CMK (cell line): ENCODE data around the gene PAXX.

Experiments used
- DNase-seq: peaks from one replicate; pipeline ENCODE4 v3.0.0-alpha.2; 2010; ENCODE audit warnings: low read depth

Gene PAXX

GRCh38 chr9:136965771-136966484 is 26.3 kb upstream of the PAXX start:
- no peak for DNase-seq

DNA sequence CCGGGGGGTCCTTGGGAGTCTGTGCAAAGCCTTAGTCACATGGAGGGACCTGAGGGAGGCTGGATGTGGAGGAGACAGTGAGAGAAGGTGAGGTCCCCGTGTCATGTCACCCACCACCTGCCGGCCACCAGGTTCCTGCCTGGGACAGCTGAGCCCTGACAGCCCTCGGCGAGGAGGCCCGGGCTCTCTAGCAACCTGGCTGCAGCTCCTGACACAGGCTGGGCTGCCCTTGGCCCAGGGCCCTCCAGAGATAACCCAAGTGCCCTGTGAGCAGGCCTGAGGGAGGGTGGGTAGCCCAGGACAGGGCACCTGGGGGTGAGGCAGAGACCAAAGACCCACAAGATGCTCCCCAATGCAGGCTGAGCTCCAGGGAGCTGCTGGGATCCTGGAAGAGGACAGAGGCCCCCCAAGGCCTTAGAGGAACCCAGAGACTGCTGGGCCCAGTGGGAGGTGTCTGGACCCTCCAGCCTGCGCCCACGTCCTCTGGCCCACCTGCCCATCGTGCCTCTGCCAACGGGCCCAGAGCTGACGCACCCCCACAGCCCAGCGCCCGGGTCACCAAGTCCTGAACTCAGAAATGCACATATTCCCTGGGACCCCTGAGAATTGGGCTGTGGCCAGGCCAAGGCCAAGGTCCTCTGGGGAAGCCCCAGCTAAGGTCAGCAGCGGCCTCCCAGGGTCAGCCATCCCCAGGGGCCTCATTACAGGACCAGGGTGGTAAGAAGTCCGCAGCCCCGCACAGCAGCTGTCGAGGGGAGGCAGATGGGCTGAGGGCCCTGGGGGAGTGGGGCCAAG is 23.7 kb upstream of the PAXX start:
- DNase-seq = no peak

GRCh38 chr9:136969150-136969549 is 23.1 kb upstream of the PAXX start:
- no peak for DNase-seq

GRCh38 chr9:136969774-136970173 is 22.4 kb upstream of the PAXX start:
- DNase-seq = no peak

DNA sequence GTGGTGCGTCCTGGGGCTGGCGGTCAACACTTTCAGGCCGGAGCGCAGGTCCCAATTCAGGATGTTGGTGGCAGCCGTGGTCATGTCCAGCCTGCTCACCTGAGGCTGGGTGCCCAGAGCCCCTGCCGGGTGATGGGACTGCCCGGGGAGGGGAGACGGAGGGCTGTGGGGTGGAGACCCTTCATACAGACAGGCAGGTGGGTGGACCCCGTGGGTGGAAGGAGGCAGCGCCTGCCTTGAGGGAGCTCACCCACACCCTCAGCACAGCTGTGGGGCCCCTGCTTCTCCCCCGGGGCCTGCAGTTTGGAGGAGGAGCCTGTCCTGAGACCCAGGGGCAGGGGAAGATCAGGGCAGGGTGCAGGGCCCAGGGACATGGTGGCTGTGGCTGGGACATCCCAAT is 21.9 kb upstream of the PAXX start:
- DNase-seq = no peak

GRCh38 chr9:136971746-136972145 is 20.5 kb upstream of the PAXX start:
- DNase-seq = no peak

- no peak for DNase-seq
Measured at GRCh38 chr9:136972335-136972734, 19.9 kb upstream of the PAXX start.

DNA sequence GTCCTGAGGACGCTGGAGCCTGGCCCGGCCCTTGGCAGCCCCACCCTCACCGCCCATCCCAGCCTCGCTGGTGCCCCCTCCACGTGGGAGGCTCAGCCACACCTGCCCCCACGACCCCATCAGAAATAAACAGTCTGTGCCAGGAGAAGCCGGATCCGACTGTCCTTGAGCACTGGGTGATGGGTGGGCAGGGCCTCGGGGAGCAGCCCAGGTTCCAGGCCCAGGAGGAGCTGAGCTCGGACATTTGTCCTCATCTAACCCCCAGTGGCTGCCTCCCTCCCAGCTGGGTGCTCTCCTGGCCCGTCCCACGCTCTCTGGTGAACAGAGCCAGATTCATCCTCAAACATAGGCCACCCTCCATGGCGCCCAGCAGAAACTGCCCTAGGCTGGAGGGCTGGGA is 19.5 kb upstream of the PAXX start:
- DNase-seq = no peak

GRCh38 chr9:136973618-136974617 is 18.3 kb upstream of the PAXX start:
- DNase-seq = no peak

GRCh38 chr9:136974817-136975535 is 17.2 kb upstream of the PAXX start:
- DNase-seq = no peak

- DNase-seq = peak; percentile 87
Measured at GRCh38 chr9:136975644-136976043, 16.6 kb upstream of the PAXX start.

DNA sequence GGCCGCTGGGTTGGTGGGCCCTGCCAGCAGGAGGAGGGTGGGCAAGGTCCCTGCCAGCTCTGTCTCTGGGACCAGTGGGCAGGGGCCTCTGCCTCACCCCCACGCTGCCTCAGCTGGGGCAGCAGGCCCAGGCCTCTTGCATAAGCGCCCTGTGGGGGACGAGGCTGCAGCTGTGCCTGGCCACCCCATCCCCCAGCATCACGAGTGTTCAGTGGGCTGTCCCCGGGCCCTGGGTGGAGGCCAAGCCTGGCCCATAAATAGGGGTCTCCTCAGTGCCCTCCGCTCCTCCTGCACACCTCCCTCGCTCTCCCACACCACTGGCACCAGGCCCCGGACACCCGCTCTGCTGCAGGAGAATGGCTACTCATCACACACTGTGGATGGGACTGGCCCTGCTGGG is 15.0 kb upstream of the PAXX start, which contains the start of gene PTGDS:
PTGDS (plus strand) TSS at position 282 of the 400 bp plus-strand sequence; CDS start at position 357, 75 bp downstream.
- DNase-seq = no peak

GRCh38 chr9:136977649-136978072 is 14.6 kb upstream of the PAXX start:
- no peak for DNase-seq

DNA sequence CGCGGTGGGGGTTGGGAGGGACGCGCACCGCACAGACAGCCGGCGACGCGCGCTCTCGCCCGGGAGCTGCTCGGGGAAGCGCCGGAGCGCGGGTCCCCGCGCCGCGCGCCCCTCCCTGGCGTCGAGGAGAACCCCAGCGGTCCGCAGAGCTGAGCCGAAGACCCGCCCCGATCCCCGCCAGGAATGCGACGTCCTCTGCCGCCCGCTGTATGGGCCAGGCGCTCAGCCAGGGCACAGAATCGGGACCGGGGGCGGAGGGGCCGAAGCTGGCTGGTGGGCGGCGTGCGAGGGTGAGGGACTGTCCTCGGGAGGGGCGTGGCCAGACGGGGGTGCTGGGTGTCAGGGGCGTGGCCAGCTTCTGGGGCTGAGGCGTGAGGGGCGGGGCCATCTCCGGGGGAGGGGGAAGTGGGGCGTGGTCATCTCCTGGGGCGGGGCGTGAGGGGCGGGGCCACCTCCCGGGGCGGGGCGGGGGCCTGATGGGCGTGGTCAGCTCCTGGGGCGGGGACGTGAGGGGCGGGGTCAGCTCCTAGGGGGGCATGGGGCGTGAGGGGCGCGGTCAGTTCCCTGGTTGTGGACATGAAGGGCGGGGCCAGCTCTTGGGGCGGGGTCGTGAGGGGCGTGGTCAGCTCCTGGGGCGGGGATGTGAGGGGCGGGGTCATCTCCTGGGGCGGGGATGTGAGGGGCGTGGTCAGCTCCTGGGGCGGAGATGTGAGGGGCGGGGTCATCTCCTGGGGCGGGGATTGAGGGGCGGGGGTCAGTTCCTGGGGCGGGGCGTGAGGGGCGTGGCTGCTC is 14.0 kb upstream of the PAXX start:
- DNase-seq = peak; percentile 53

DNA sequence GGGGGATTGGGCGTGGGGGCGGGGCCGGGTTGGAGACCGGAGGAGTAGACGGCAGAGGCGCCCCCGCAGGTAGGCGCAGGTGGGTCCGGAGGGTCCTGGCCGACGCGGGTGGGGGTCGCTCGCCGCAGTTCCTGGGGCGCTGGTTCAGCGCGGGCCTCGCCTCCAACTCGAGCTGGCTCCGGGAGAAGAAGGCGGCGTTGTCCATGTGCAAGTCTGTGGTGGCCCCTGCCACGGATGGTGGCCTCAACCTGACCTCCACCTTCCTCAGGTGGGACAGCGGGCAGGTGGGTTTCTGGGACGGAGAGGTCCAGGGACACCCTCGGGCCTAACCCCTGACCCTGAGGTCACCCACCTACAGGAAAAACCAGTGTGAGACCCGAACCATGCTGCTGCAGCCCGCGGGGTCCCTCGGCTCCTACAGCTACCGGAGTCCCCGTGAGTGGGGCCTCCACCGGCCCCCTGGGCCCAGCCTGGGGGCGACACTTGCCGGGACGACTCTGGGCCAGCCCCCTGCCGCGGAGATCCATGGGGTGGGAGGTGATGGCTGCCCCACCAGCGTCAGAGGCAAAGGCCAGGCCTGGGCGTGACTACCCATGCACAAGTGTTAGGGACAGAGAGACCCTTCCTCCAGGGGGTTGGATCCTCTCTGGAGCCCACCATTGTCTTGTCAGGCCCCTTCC is 13.2 kb upstream of the PAXX start:
- DNase-seq = no peak

DNA sequence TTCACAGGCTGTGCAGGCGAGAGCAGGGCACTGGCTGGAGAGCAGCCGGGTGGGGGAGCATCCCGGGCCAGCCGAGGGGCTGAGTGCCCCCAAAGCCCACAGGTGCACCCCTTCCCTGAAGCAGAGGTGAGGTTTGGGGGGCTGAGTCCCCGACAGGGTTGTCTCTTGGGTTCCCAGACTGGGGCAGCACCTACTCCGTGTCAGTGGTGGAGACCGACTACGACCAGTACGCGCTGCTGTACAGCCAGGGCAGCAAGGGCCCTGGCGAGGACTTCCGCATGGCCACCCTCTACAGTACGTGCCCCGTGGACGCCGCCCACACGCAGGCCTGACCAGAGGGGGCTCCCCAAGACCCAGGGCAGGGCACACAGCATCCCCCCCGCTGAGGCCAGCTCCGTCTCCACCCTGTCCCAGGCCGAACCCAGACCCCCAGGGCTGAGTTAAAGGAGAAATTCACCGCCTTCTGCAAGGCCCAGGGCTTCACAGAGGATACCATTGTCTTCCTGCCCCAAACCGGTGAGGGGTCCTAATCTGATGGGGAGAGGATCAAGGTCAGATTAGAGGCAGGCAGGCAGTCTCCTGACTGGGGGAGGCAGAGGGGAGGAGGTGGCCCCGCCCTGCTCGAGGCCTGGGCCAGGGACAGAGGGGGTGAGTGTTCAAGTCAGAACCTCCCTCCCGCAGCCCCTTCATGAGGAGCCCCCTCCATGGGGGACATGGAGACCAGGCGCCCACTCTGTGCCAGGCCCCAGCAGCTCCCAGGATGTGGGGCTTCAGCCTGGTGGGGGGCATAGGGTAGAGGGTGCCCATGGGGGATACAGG is 12.2 kb upstream of the PAXX start:
- DNase-seq = no peak

- DNase-seq = no peak
Measured at GRCh38 chr9:136980669-136981478, 11.3 kb upstream of the PAXX start.

DNA sequence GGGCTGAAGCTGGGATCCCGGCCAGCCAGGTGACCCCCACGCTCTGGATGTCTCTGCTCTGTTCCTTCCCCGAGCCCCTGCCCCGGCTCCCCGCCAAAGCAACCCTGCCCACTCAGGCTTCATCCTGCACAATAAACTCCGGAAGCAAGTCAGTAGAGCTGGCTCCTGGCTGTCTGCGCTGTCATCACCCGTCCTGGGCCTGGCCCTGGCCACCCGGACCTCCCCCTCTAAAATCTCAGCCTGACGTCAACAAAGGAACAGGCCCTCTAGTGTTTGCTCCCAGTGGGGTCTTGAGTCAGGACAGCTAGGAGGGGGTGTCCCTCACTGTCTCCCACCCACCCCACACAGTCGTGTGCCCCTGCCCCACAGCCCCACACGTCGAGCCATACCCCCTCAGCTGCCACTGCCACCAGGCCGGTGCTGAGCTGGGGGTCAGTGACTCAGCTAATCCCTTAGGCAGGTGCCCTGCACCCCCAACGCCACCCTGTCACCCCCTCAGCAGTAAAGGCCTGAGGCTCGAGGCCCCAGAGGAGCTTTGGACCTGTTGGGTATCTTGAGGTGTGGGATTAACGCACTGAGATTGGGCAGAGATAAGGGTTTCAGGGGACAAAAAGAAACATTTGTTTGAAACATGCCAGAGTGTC is 10.5 kb upstream of the PAXX start:
- no peak for DNase-seq
